ENCODE data around the gene ZNRF1. TPM values are rescaled to one million over a fixed set of nuclear protein-coding genes. Genes with fewer than 3 reads are reported as not detected.
A peak's percentile ranks its signal among the peaks of the same experiment; 100 is the strongest.
"Not testable (repeated sequence)": the region's sequence is repeated elsewhere in the genome, so short reads cannot be mapped to it uniquely, and the experiment has no call there.

The ZNRF1 gene
- total RNA-seq, 3 donors from 2014 or later (not counting 1 experiment from before 2014, with no cell fraction given), result 2.4 to 5.1 (median 3.4) TPM

GRCh38 chr16:75012380-75013081, 13.7 kb downstream of the ZNRF1 start:
- Histone ChIP-seq H3K27me3 (ENCODE audit: control insufficient read depth, insufficient read depth, low read length) (no peaks in the 10 kb centered on the region), H3K4me3 (ENCODE audit: low read length) (no peak overlapping the region), H3K36me3 (ENCODE audit: control insufficient read depth, insufficient read depth, low read length) (no peaks in the 10 kb centered on the region), H3K9me3 (ENCODE audit: control insufficient read depth, insufficient read depth, low read length) (no peaks in the 10 kb centered on the region), H3K27ac (ENCODE audit: low read length) (no peak overlapping the region), H3K4me1 (ENCODE audit: control insufficient read depth, insufficient read depth, low read length) (no peaks in the 10 kb centered on the region)
- intact Hi-C loops (cut with micrococcal nuclease), result no loop called here
- no peak overlapping the region for H3K4me3 Mint-ChIP-seq
- H3K27me3 Mint-ChIP-seq (ENCODE audit: low read depth in 2 of 2), result no peaks in the 10 kb centered on the region
- no peak for ATAC-seq
- no peak for TF ChIP-seq CTCF (IDR thresholded peaks at IDR 0.05)
- peak in 1 of 2 donors; percentile 24 for DNase-seq
- H3K4me1 Mint-ChIP-seq, result peaks cover 7 to 10% of the 10 kb centered on the region in 2 donors
- H3K9me3 Mint-ChIP-seq, result no peaks in the 10 kb centered on the region
- H3K27ac Mint-ChIP-seq, result no peak overlapping the region
- WGBS (ENCODE audit: insufficient coverage), result 44% methylated on average over 8 of the region's 8 CpGs
- no peaks in the 10 kb centered on the region for H3K36me3 Mint-ChIP-seq

- H3K27me3 Mint-ChIP-seq (ENCODE audit: low read depth in 2 of 2); H3K27me3 ChIP-seq (ENCODE audit: control insufficient read depth, insufficient read depth, low read length); DNase-seq; H3K36me3 Mint-ChIP-seq; H3K27ac Mint-ChIP-seq; intact Hi-C loops (cut with micrococcal nuclease); H3K4me3 Mint-ChIP-seq; H3K4me3 ChIP-seq (ENCODE audit: low read length); H3K9me3 Mint-ChIP-seq; ATAC-seq; H3K36me3 ChIP-seq (ENCODE audit: control insufficient read depth, insufficient read depth, low read length); H3K4me1 ChIP-seq (ENCODE audit: control insufficient read depth, insufficient read depth, low read length); H3K27ac ChIP-seq (ENCODE audit: low read length); H3K9me3 ChIP-seq (ENCODE audit: control insufficient read depth, insufficient read depth, low read length): not testable (repeated sequence)
- 100% methylated on average over 3 of the region's 6 CpGs for WGBS (ENCODE audit: insufficient coverage)
- H3K4me1 Mint-ChIP-seq, result peaks cover 7 to 10% of the 10 kb centered on the region in 2 donors
Measured at GRCh38 chr16:75013123-75013522, 14.3 kb downstream of the ZNRF1 start.

GRCh38 chr16:75014318-75014717, 15.5 kb downstream of the ZNRF1 start:
- intact Hi-C loops (cut with micrococcal nuclease), result no loop called here
- ATAC-seq (no peak), DNase-seq (no peak)
- Mint-ChIP-seq H3K27me3 (ENCODE audit: low read depth in 2 of 2) (no peaks in the 10 kb centered on the region), H3K9me3 (no peaks in the 10 kb centered on the region), H3K36me3 (no peaks in the 10 kb centered on the region), H3K4me3 (no peak overlapping the region), H3K4me1 (peaks cover 7 to 10% of the 10 kb centered on the region in 2 donors), H3K27ac (no peak overlapping the region)
- Histone ChIP-seq H3K4me1 (ENCODE audit: control insufficient read depth, insufficient read depth, low read length) (no peaks in the 10 kb centered on the region), H3K9me3 (ENCODE audit: control insufficient read depth, insufficient read depth, low read length) (no peaks in the 10 kb centered on the region), H3K36me3 (ENCODE audit: control insufficient read depth, insufficient read depth, low read length) (no peaks in the 10 kb centered on the region), H3K27me3 (ENCODE audit: control insufficient read depth, insufficient read depth, low read length) (no peaks in the 10 kb centered on the region), H3K27ac (ENCODE audit: low read length) (no peak overlapping the region), H3K4me3 (ENCODE audit: low read length) (no peak overlapping the region)
- 100% methylated on average over 1 of the region's 2 CpGs for WGBS (ENCODE audit: insufficient coverage)
- TF ChIP-seq CTCF (IDR thresholded peaks at IDR 0.05), result no peak

GRCh38 chr16:75016451-75017081, 17.7 kb downstream of the ZNRF1 start:
- H3K9me3 ChIP-seq (ENCODE audit: control insufficient read depth, insufficient read depth, low read length); H3K9me3 Mint-ChIP-seq; H3K27ac ChIP-seq (ENCODE audit: low read length); H3K27me3 Mint-ChIP-seq (ENCODE audit: low read depth in 2 of 2); intact Hi-C loops (cut with micrococcal nuclease); H3K4me1 ChIP-seq (ENCODE audit: control insufficient read depth, insufficient read depth, low read length); H3K4me3 Mint-ChIP-seq; H3K36me3 ChIP-seq (ENCODE audit: control insufficient read depth, insufficient read depth, low read length); H3K4me3 ChIP-seq (ENCODE audit: low read length); H3K27me3 ChIP-seq (ENCODE audit: control insufficient read depth, insufficient read depth, low read length); H3K36me3 Mint-ChIP-seq; H3K27ac Mint-ChIP-seq; DNase-seq; ATAC-seq: not testable (repeated sequence)
- peaks cover 7 to 10% of the 10 kb centered on the region in 2 donors for H3K4me1 Mint-ChIP-seq
- 98% methylated on average over 10 of the region's 12 CpGs for WGBS (ENCODE audit: insufficient coverage)
